Right lung (tissue), 5 donors: ENCODE results near the gene FEV. TPM values are rescaled to one million over a fixed set of nuclear protein-coding genes. Genes with fewer than 3 reads are reported as not detected.

Source experiments
- DNase-seq, 2 donors: peaks; one replicate each; pipeline ENCODE4 v3.0.0-alpha.2; 2013
- polyA plus RNA-seq, 5 donors: library from polyadenylated mRNA; unstranded; fragments of 120-200 nt; gene quantifications; one replicate each; pipeline versions ENCODE4 v1.2.1 to v1.2.3, GENCODE V29; 2013; ENCODE audit warnings: inconsistent platforms in 1 of 5, low replicate concordance in 1 of 5; ENCODE audit not compliant: insufficient read length in 5 of 5, insufficient read depth in 1 of 5

Gene FEV
- polyA plus RNA-seq, 5 donors: not detected

GRCh38 chr2:218979846-218980734, 4.9 kb downstream of the FEV start:
- peak in 1 of 2 donors; percentile 70 for DNase-seq

DNA sequence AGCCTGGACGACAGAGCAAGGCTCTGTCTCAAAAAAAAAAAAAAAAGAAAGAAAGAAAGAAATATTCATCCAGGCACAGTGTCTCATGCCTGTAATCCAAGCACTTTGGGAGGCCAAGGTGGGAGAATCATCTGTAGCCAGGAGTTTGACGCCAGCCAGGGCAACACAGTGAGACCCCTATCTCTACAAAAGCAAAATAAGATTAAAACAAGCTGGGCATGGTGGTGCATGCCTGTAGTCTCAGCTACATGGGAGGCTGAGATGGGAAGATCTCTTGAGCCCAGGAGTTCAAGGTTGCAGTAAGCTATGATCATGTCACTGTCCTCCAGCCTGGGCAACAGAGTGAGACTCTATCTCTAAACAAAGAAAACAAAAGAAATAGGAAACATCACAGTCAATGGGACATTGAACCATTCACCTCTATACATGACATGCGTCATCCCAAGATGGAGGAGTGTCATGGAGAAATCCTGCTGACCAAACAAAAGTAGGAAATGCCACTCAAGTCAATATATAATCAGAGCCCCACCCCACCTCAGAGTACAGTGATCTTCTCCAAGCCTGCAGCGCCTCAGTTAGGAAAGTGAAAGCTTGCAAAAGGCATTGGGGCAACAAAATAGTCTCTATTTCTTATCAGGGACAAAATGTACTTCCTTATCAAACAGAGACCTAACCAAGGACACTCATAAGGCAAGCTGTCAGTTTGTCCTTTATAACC, 9.8 kb downstream of the FEV start:
- no peak for DNase-seq

DNA sequence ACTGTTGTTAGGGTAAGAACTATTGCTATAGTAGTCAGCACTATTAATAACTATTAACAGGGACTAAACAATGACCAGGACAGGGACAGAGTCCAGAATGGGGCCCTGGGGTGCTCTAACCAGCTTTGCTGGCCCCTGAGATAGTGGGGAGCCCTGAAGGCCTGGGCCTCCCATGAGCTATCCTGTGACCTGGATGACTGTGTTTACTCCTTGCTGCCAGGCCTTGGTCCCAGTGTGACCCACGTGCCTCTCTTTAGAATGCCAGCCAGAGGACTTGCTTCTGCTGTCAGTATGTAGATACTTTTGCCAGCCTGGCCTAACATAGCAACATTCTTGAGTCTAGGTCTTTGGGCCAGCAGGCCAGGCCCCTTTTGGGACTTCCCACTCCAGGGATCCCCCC, 14.1 kb downstream of the FEV start:
- DNase-seq: no peak

GRCh38 chr2:218964041-218964771, 20.8 kb downstream of the FEV start:
- no peak for DNase-seq

DNA sequence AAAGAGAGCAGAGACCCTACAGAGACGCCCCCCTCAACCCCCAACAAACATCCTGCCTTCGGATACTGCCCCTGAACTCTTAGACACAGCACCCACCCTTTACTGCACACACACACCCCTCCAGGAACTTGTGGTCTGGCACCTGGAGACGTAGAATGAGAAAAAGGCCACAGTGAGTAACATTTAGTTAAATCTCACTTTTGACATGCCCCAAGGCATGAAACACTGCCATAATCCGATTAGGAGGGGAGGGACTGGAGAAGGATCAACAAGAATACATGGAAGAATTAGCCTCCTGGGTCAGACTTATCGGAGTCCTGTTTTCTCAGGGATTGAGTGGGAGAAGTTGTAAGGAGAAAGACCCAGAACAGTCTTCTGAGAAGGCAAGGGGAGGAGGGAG, 21.4 kb downstream of the FEV start:
- DNase-seq: no peak

DNA sequence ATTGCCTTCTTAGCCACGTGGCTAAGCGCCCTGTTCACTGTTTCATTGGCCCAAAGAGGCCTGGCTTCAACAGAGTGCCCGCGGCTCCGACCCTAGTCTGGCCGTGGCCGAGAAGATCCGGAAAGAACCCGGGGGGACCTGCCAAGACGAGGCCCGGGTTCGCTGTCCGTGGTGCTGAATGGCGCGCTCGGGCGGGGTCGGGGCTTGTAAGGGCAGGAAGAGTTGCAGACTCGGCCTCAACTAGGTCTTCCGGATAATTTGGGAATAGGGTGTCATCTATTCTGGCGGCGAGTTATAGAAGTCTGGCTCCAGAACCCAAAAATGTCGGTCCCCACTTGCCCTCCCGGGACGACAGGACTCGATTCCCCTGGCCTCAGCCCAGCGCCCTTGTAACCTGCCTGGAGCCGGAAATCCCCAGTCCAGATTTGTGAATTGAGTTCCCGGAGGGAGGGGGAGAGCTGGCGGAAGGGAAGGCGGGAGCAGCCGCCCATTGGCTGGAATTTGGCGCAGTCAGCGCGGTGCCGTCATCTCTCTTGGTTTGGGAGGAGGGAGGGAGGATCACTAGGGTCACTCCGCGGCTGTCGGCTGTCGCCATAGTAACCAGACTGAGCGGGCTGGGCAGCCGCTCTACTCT, 22.0 kb downstream of the FEV start:
- peak; percentile 56 to 61 for DNase-seq

- DNase-seq: no peak
These were observed 23.1 kb downstream of the FEV start for GRCh38 chr2:218961651-218962570.

DNA sequence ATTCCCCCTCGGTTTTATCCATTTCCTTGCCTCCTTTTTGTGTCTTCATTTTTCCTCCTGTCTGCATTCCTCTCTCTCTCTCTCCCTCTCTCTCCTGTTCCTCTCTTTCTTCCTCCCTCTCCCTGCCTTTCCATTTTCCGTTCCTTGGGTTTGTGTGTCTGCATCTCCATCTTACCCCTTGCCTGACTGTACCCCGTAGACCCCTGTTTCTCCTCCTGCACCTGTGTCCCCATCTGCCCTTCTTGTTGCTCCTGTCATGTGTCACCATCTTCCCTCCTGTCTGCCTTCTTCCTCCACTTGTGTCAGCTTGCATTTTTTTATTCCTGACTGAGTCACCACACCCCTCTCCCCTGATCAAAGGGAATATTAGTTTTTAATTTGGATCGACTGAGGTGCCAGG, 23.8 kb downstream of the FEV start:
- DNase-seq: no peak

GRCh38 chr2:218960309-218961165, 24.4 kb downstream of the FEV start:
- no peak for DNase-seq

DNA sequence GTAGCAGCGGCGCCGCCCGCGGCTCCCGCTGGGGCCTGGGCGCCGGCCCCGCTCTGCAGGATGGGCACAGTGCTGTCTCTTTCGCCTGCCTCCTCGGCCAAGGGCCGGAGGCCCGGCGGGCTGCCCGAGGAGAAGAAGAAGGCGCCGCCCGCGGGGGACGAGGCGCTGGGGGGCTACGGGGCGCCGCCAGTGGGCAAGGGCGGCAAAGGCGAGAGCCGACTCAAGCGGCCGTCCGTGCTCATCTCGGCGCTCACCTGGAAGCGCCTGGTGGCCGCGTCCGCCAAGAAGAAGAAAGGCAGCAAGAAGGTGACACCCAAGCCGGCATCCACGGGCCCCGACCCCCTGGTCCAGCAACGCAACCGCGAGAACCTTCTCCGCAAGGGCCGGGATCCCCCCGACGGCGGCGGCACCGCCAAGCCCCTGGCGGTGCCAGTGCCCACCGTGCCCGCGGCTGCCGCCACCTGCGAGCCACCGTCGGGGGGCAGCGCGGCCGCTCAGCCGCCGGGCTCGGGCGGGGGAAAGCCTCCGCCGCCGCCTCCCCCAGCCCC, 25.1 kb downstream of the FEV start:
- DNase-seq: no peak

DNA sequence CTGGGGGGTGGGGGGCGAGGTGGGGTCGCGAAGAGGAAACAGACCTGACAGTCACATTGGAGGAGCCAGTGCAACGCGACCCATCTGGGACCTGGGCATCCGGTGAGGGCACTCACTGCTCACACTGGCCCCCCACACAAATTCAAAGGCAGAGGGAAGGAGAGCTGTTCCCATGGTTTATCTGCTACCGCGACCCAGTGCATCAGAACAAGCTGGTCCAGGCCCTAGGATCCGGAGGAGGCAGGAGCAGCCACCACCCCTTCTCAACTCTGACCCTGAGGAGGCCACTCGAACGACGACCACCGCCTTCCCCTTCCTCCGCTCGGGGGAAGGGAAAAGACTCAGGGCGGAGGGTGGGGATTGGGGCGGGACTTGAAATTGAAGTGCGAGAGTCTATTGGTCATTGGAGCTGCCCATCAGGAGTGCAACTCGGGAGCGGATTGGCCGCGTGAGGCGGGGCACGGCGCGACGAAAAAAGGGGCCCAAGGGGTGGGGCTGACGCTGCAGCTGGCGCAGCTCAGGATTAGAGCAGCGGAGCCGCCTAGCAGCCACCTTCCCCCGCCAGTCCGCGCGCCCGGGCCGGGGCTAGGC, 25.7 kb downstream of the FEV start, which contains the start of gene CDK5R2:
TSS of gene CDK5R2 (plus strand) at position 526 of the 591 bp plus-strand sequence. CDS start 155 bp downstream, outside the sequence.
- DNase-seq: peak; percentile 74 to 82

DNA sequence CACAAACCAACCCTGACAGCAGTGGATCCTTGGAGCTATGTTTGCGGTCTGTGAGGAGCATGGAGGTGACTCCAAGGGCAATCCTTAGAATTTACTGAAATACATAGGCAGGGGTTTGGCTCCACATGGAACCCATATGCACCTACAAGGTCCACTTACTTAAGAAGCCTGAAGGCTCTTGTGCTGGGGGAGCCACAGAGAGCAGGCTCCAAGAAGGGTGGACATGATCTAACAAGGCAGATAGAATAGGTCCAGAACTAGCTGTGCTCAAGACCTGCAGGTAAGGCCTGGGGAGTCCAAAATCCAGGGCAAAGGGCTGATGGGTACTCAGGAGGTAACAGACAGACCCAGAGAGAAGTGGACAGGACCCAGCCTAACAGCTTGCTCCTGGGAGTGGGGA, 26.7 kb downstream of the FEV start:
- no peak for DNase-seq

DNA sequence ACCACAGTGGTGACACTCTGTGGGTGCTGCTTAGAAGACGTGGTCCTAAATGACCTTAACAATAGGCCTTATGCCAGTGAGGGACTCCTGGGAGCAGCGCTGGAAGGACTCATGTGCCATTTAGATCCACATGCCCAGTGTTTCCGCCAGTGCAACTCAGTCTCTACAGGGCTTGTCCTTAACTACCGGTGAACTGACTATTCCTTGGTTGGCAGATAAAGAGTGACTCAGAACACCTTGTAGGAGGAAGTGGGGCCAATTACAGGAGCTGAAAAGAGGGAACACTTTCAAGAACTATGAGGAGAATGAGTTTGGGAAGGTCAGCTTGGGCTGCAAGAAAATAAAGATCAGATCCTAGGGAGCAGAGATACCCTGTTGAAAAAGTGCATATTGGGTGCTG, 27.3 kb downstream of the FEV start:
- DNase-seq: no peak

DNA sequence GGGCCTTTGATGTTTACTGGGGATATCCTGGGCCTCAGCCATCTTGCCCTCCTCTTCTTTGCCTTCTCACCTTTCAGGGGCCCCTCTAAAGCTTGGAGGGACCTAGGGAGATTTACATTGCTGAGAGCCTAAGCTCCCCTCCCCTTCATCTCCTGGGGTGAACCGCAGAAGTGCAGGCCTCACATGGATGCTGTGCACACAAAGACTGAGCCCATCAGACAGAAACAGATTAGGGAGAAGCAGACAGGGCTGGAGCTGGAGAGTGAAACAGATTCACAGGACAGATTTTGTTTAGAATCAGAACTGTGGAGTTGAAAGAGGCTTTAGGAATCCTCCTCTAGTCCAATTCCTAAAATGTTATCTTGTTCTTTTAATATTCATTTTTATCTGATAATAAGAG, 28.9 kb downstream of the FEV start:
- DNase-seq: no peak

DNA sequence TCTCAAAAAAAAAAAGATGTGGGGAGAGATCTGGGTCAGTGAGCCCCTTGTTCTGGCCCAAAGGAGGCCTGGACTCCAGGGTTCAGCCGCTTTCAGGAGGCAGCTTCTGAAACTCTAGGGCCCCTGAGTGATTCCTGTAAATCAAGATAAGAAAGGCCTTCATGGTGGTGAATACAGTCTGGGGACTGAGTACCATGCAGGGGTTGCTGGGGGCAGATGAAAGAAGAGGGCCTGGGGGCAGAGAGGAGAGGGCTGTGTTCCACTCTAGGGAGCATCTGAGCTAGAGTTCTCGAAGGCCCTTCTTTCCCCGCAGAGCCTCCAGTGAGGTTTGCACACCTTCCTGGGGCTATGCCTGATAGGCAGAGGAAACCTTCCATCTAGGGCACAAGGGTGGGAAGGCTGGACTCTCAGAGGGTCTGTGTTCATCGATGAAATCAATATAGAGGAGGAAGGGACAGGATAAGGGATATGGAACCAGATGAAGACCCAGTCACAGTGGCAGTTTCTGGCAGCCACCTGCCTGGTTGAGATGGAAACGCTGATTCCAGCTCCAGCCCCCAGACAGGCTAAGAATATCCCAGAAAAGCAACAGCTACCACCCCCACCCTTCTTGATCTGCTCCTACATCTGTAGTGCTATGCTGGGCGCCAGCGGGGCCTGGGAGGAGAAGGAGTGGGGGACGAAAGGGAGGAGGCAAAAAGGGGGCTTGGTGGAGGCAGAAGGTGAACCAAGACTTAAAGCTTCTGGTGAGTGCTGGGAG, 30.3 kb downstream of the FEV start:
- no peak for DNase-seq

GRCh38 chr2:218953366-218953954, 31.5 kb downstream of the FEV start:
- no peak for DNase-seq

DNA sequence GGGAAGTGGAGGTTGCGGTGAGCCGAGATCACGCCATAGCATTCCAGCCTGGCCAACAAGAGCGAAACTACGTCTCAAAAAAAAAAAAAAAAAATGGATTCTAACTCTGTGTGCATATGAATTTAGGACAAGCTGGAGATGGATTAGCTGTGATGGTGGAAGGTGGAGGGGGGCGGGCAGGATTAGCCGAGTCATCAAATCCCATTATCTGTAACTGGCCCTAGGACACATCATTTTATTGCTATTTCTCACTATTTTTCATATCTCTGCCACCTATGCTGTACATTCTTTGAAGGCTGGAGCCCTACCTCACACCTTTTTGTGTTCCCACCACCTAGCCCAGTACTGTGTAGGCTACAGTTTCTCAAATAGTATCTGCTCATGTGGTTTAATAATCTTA, 32.8 kb downstream of the FEV start:
- DNase-seq: no peak

DNA sequence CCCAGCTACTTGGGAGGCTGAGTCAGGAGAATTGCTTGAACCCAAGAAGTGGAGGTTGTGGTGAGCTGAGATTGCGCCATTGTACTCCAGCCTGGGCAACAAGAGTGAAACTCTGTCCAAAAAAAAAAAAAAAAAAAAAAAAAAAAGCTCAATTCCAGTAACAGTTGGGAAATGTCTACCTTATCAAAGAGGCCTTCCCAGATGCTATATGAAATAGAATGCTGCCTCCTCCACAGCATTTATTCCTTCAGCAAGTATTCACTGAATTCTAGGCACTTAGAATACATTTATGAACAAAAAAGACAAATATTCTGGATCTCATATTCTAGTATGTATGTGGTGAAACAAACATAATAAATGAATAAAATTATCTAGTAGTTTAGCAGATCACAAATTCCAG, 38.4 kb downstream of the FEV start:
- no peak for DNase-seq
